ENCODE measurements around the gene TASP1. TPM values are rescaled to one million over a fixed set of nuclear protein-coding genes. Genes with fewer than 3 reads are reported as not detected.

The TASP1 gene
- total RNA-seq, 2 experiments from 2014 or later = 10.7 to 11.3 TPM

GRCh38 chr20:13524339-13524738 is 114.4 kb downstream of the TASP1 start:
- Mint-ChIP-seq H3K36me3 (ENCODE audit: low read depth) (peaks cover 88% of the 10 kb centered on the region), H3K9me3 (peaks cover 2% of the 10 kb centered on the region), H3K27ac (no peak overlapping the region), H3K27me3 (no peaks in the 10 kb centered on the region), H3K4me3 (no peak overlapping the region), H3K4me1 (ENCODE audit: low read depth) (no peaks in the 10 kb centered on the region)
- ChIA-PET POLR2A (no interaction called here), CTCF (no interaction called here)
- TF ChIP-seq CTCF (IDR thresholded peaks at IDR 0.05) = no peak
- no peaks in the 10 kb centered on the region for H3K9me3 ChIP-seq (ENCODE audit: control insufficient read depth in 1 of 2, insufficient read depth in 1 of 2, low read length in 2 of 2)
- intact Hi-C loops (cut with DNase I, micrococcal nuclease) = no loop called here
- peaks cover 31% of the 10 kb centered on the region for H3K36me3 ChIP-seq (ENCODE audit: insufficient read depth, low read length)
- H3K4me1 ChIP-seq (ENCODE audit: insufficient read depth, low read length) = no peaks in the 10 kb centered on the region
- no peak for ATAC-seq (ENCODE audit: poor library complexity)
- DNase-seq = no peak
- H3K4me3 ChIP-seq (ENCODE audit: low read length) = no peak overlapping the region
- no peak overlapping the region for H3K27ac ChIP-seq (ENCODE audit: low read depth in 1 of 2, low read length in 2 of 2)
- no peaks in the 10 kb centered on the region for H3K27me3 ChIP-seq (ENCODE audit: control insufficient read depth in 1 of 2, insufficient read depth in 2 of 2, low read length in 2 of 2)

GRCh38 chr20:13517831-13518230 is 120.9 kb downstream of the TASP1 start:
- H3K27me3 ChIP-seq (ENCODE audit: control insufficient read depth in 1 of 2, insufficient read depth in 2 of 2, low read length in 2 of 2) = no peaks in the 10 kb centered on the region
- peaks cover 11% of the 10 kb centered on the region for H3K36me3 ChIP-seq (ENCODE audit: insufficient read depth, low read length)
- no peak overlapping the region for H3K27ac Mint-ChIP-seq
- H3K36me3 Mint-ChIP-seq (ENCODE audit: low read depth) = peaks cover 94% of the 10 kb centered on the region
- peaks cover 16% of the 10 kb centered on the region for H3K4me1 Mint-ChIP-seq (ENCODE audit: low read depth)
- intact Hi-C loops (cut with DNase I, micrococcal nuclease) = no loop called here
- ChIA-PET CTCF (no interaction called here), POLR2A (no interaction called here)
- no peak overlapping the region for H3K4me3 ChIP-seq (ENCODE audit: low read length)
- H3K9me3 ChIP-seq (ENCODE audit: control insufficient read depth in 1 of 2, insufficient read depth in 1 of 2, low read length in 2 of 2) = no peaks in the 10 kb centered on the region
- no peak overlapping the region for H3K27ac ChIP-seq (ENCODE audit: low read depth in 1 of 2, low read length in 2 of 2)
- no peak for DNase-seq
- no peak for TF ChIP-seq CTCF (IDR thresholded peaks at IDR 0.05)
- no peak overlapping the region for H3K4me3 Mint-ChIP-seq
- ATAC-seq (ENCODE audit: poor library complexity) = no peak
- H3K27me3 Mint-ChIP-seq = no peaks in the 10 kb centered on the region
- peaks cover 4% of the 10 kb centered on the region for H3K9me3 Mint-ChIP-seq
- no peaks in the 10 kb centered on the region for H3K4me1 ChIP-seq (ENCODE audit: insufficient read depth, low read length)

GRCh38 chr20:13515796-13516558 is 122.8 kb downstream of the TASP1 start:
- H3K9me3 ChIP-seq (ENCODE audit: control insufficient read depth in 1 of 2, insufficient read depth in 1 of 2, low read length in 2 of 2) = no peaks in the 10 kb centered on the region
- Mint-ChIP-seq H3K27me3 (no peaks in the 10 kb centered on the region), H3K27ac (no peak overlapping the region), H3K4me3 (no peak overlapping the region), H3K9me3 (peaks cover 2% of the 10 kb centered on the region), H3K4me1 (ENCODE audit: low read depth) (peaks cover 16% of the 10 kb centered on the region), H3K36me3 (ENCODE audit: low read depth) (peaks cover 98% of the 10 kb centered on the region)
- DNase-seq (no peak), ATAC-seq (ENCODE audit: poor library complexity) (no peak)
- no peak overlapping the region for H3K27ac ChIP-seq (ENCODE audit: low read depth in 1 of 2, low read length in 2 of 2)
- TF ChIP-seq CTCF (IDR thresholded peaks at IDR 0.05) = no peak
- H3K4me1 ChIP-seq (ENCODE audit: insufficient read depth, low read length) = no peaks in the 10 kb centered on the region
- H3K4me3 ChIP-seq (ENCODE audit: low read length) = no peak overlapping the region
- intact Hi-C loops (cut with DNase I, micrococcal nuclease) = no loop called here
- ChIA-PET CTCF (interaction anchor here (1.3 kb wide), 1 partner anchor 11 kb away, joined by 4 read pairs; no protein-coding TSS in a partner anchor), POLR2A (no interaction called here)
- peaks cover 9% of the 10 kb centered on the region for H3K36me3 ChIP-seq (ENCODE audit: insufficient read depth, low read length)
- H3K27me3 ChIP-seq (ENCODE audit: control insufficient read depth in 1 of 2, insufficient read depth in 2 of 2, low read length in 2 of 2) = no peaks in the 10 kb centered on the region
